Cardiac fibroblast (primary cell): ENCODE results near the gene ALDH4A1.
"Not testable (repeated sequence)": the region's sequence is repeated elsewhere in the genome, so short reads cannot be mapped to it uniquely, and the experiment has no call there.

Experiments
- DNase-seq, 2 donors: peaks; one replicate each; pipeline versions ENCODE4 v3.0.0 to v3.0.0-alpha.2; 2010; ENCODE audit warnings: low read depth in 2 of 2
- H3K4me3 ChIP-seq, 2 donors: replicated peaks in 1 of 2; 1 replicate in 1 of 2; 2 replicates in 1 of 2; pipeline ENCODE4 v1.5.1; 2011; ENCODE audit warnings: low read depth in 2 of 2, low read length in 2 of 2, mild to moderate bottlenecking in 2 of 2, moderate library complexity in 1 of 2
- CTCF ChIP-seq: IDR thresholded peaks from one replicate; pipeline ENCODE4 v1.5.1; 2011; ENCODE audit warnings: low read depth, mild to moderate bottlenecking, low read length, inconsistent platforms

ALDH4A1 gene

GRCh38 chr1:18871401-18872070, 30.8 kb downstream of the ALDH4A1 start:
- no peak for TF ChIP-seq CTCF
- H3K4me3 ChIP-seq: no peak overlapping the region
- DNase-seq: no peak

GRCh38 chr1:18870957-18871356, 31.4 kb downstream of the ALDH4A1 start:
- DNase-seq: no peak
- TF ChIP-seq CTCF: no peak

GRCh38 chr1:18870595-18870865, 31.8 kb downstream of the ALDH4A1 start:
- not testable (repeated sequence) for H3K4me3 ChIP-seq

More at GRCh38 chr1:18870957-18871356, 31.4 kb downstream of the ALDH4A1 start:
- H3K4me3 ChIP-seq: no peak overlapping the region

GRCh38 chr1:18869847-18870594, 32.3 kb downstream of the ALDH4A1 start:
- no peak overlapping the region for H3K4me3 ChIP-seq
- no peak for TF ChIP-seq CTCF
- DNase-seq: no peak

More at GRCh38 chr1:18870595-18870865, 31.8 kb downstream of the ALDH4A1 start:
- DNase-seq: not testable (repeated sequence)

GRCh38 chr1:18868801-18869424, 33.4 kb downstream of the ALDH4A1 start:
- no peak for TF ChIP-seq CTCF
- no peak overlapping the region for H3K4me3 ChIP-seq
- no peak for DNase-seq

GRCh38 chr1:18868354-18868753, 34.0 kb downstream of the ALDH4A1 start:
- TF ChIP-seq CTCF: no peak
- H3K4me3 ChIP-seq: no peak overlapping the region
- no peak for DNase-seq

GRCh38 chr1:18866846-18867245, 35.5 kb downstream of the ALDH4A1 start:
- no peak for TF ChIP-seq CTCF
- no peak overlapping the region for H3K4me3 ChIP-seq
- no peak for DNase-seq
